Measurements from ENCODE around the gene COQ8B. TPM values are rescaled to one million over a fixed set of nuclear protein-coding genes. Genes with fewer than 3 reads are reported as not detected.

COQ8B gene
- total and polyA plus RNA-seq, 2 of the 4 experiments (the other 2 are of a cell fraction), result 14.9 to 23.2 TPM

DNA sequence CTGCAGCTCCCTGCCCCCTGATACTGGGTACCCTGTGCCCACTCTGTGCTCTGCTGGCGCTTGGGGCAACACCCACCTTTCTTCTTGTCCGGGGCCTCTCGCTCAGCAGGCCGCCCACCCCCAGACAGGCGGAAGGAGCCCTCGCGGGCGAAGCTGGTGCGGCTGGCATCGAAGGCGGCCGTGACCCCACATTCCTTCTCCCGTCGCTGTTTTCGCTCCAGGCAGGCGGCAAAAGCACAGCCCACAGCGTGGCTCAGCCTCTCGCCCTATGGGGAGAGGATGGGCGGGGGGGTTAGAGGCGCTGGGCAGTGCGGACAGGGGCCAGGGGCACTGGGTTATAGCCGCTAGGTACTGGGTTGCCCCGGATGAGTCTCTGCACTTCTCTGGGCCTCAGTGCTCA lies 39.5 kb downstream of the COQ8B start:
- no peak for ATAC-seq (ENCODE audit: low read depth)
- no peak overlapping the region for H3K4me3 ChIP-seq (ENCODE audit: insufficient read depth, low read depth, low read length)
- H3K4ac ChIP-seq (ENCODE audit: low read depth, low read length), result no peak overlapping the region
- no peak overlapping the region for H2AFZ ChIP-seq (replicated peaks; ENCODE audit: low read length, poor library complexity)
- no peak overlapping the region for H4K8ac ChIP-seq (ENCODE audit: low read depth in 2 of 2, low read length in 2 of 2)
- peaks cover 6 to 18% of the 10 kb centered on the region in 2 experiments for H3K79me1 ChIP-seq (ENCODE audit: low read depth in 1 of 2, low read length in 2 of 2)
- WGBS, 2 experiments (ENCODE audit: extremely low coverage in 2 of 2, insufficient read length in 1 of 2), result 94% methylated on average over 6 of the region's 23 CpGs; no CpG with 5 or more reads in 1 of the 2 experiments
- H3K9me3 ChIP-seq (ENCODE audit: control insufficient read depth, insufficient read depth, low read length), result no peaks in the 10 kb centered on the region
- H2AK9ac ChIP-seq (replicated peaks; ENCODE audit: low read depth, low read length, poor library complexity), result peak overlapping the region; percentile 55
- H2BK120ac ChIP-seq (ENCODE audit: low read depth, low read length), result no peak overlapping the region
- no peak overlapping the region for H3K9ac ChIP-seq (ENCODE audit: low read depth, low read length)
- H2BK5ac ChIP-seq (ENCODE audit: low read depth, low read length, poor library complexity, severe bottlenecking), result no peak overlapping the region
- in situ Hi-C loops (cut with MboI; ENCODE audit: low sequenced_read_pairs) (no loop called here), intact Hi-C loops (cut with micrococcal nuclease) (no loop called here), dilution Hi-C loops (cut with HindIII; ENCODE audit: low sequenced_read_pairs, unreplicated experiment) (no loop called here)
- BruUV-seq (replicated peaks), result no TSS peak
- ChIA-PET POLR2A (ENCODE audit: unreplicated experiment) (no interaction called here), CTCF (no interaction called here)
- DNase-seq, result no peak
- H2BK15ac ChIP-seq (ENCODE audit: low read depth, low read length), result no peak overlapping the region
- TF ChIP-seq POLR2A (IDR thresholded peaks at IDR 0.05; ENCODE audit: low read depth, low read length) (no peak), CHD1 (IDR thresholded peaks at IDR 0.05; ENCODE audit: low read depth, low read length) (no peak), MAZ (IDR thresholded peaks at IDR 0.05; ENCODE audit: borderline replicate concordance, low read depth, low read length) (no peak), FOS (IDR thresholded peaks at IDR 0.05; ENCODE audit: low read depth, low read length) (no peak), RAD21 (IDR thresholded peaks at IDR 0.05; ENCODE audit: low read length) (no peak), RCOR1 (IDR thresholded peaks at IDR 0.05; ENCODE audit: insufficient replicate concordance, low read length) (no peak), SMC3 (IDR thresholded peaks at IDR 0.05; ENCODE audit: low read depth, low read length) (no peak), MXI1 (IDR thresholded peaks at IDR 0.05; ENCODE audit: borderline replicate concordance, low read depth, low read length) (no peak), RFX5 (IDR thresholded peaks at IDR 0.05; ENCODE audit: low read depth, low read length) (no peak), NFE2L2 (IDR thresholded peaks at IDR 0.05; ENCODE audit: low read depth, low read length) (no peak), MAFK (IDR thresholded peaks at IDR 0.05; ENCODE audit: low read depth, low read length) (no peak), CEBPB (IDR thresholded peaks at IDR 0.05; ENCODE audit: low read depth, low read length) (no peak), BHLHE40 (IDR thresholded peaks at IDR 0.05; ENCODE audit: low read depth, low read length) (no peak)
- TF ChIP-seq, protein P1, sequence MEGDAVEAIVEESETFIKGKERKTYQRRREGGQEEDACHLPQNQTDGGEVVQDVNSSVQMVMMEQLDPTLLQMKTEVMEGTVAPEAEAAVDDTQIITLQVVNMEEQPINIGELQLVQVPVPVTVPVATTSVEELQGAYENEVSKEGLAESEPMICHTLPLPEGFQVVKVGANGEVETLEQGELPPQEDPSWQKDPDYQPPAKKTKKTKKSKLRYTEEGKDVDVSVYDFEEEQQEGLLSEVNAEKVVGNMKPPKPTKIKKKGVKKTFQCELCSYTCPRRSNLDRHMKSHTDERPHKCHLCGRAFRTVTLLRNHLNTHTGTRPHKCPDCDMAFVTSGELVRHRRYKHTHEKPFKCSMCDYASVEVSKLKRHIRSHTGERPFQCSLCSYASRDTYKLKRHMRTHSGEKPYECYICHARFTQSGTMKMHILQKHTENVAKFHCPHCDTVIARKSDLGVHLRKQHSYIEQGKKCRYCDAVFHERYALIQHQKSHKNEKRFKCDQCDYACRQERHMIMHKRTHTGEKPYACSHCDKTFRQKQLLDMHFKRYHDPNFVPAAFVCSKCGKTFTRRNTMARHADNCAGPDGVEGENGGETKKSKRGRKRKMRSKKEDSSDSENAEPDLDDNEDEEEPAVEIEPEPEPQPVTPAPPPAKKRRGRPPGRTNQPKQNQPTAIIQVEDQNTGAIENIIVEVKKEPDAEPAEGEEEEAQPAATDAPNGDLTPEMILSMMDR (conservative IDR thresholded peaks at IDR 0.05; ENCODE audit: low read depth, low read length), result no peak
- TF ChIP-seq, protein P2, sequence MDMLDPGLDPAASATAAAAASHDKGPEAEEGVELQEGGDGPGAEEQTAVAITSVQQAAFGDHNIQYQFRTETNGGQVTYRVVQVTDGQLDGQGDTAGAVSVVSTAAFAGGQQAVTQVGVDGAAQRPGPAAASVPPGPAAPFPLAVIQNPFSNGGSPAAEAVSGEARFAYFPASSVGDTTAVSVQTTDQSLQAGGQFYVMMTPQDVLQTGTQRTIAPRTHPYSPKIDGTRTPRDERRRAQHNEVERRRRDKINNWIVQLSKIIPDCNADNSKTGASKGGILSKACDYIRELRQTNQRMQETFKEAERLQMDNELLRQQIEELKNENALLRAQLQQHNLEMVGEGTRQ (IDR thresholded peaks at IDR 0.05; ENCODE audit: low read depth, low read length), result no peak
- TF ChIP-seq, protein P3, sequence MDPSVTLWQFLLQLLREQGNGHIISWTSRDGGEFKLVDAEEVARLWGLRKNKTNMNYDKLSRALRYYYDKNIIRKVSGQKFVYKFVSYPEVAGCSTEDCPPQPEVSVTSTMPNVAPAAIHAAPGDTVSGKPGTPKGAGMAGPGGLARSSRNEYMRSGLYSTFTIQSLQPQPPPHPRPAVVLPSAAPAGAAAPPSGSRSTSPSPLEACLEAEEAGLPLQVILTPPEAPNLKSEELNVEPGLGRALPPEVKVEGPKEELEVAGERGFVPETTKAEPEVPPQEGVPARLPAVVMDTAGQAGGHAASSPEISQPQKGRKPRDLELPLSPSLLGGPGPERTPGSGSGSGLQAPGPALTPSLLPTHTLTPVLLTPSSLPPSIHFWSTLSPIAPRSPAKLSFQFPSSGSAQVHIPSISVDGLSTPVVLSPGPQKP (IDR thresholded peaks at IDR 0.05; ENCODE audit: borderline replicate concordance, low read depth, low read length), result no peak
- no peak overlapping the region for H3K23ac ChIP-seq (ENCODE audit: low read depth, low read length)
- H4K91ac ChIP-seq (ENCODE audit: insufficient read depth, low read depth, low read length), result no peak overlapping the region
- H3K27ac ChIP-seq (ENCODE audit: insufficient read depth, low read length), result no peak overlapping the region
- H3K27me3 ChIP-seq (ENCODE audit: control insufficient read depth, insufficient read depth, low read length), result no peaks in the 10 kb centered on the region
- H2BK20ac ChIP-seq (ENCODE audit: low read depth, low read length), result no peak overlapping the region
- H3K9me1 ChIP-seq (ENCODE audit: insufficient read depth, low read length), result peaks cover 8% of the 10 kb centered on the region
- H3K4me1 ChIP-seq (ENCODE audit: control insufficient read depth, insufficient read depth, low read length), result no peaks in the 10 kb centered on the region
- H3K14ac ChIP-seq (replicated peaks; ENCODE audit: low read depth, low read length), result no peak overlapping the region
- no peak overlapping the region for H3K56ac ChIP-seq (ENCODE audit: extremely low read depth, insufficient read depth, low read length)
- no peak overlapping the region for H4K5ac ChIP-seq (ENCODE audit: low read depth, low read length)
- H4K20me1 ChIP-seq (ENCODE audit: insufficient read depth, low read length), result peaks cover 8% of the 10 kb centered on the region; the same call in 1 of the 2 replicates
- H2AK5ac ChIP-seq (ENCODE audit: low read depth, low read length), result no peak overlapping the region
- peaks cover 76% of the 10 kb centered on the region for H3K36me3 ChIP-seq (ENCODE audit: control insufficient read depth, insufficient read depth, low read length)
- no peak overlapping the region for H3K4me2 ChIP-seq (ENCODE audit: low read depth, low read length)
- H3K18ac ChIP-seq (ENCODE audit: low read depth, low read length), result no peak overlapping the region

Measured in IMR-90 (cell line).